Measurements from ENCODE around the gene ARHGAP36. TPM values are rescaled to one million over a fixed set of nuclear protein-coding genes. Genes with fewer than 3 reads are reported as not detected.

ARHGAP36 gene
- total and polyA plus RNA-seq, 2 of the 8 experiments (the other 6 are each of a cell fraction or from before 2014, with no cell fraction given), result 0.32 to 0.38 TPM

GRCh38 chrX:131083510-131084142 is 25.5 kb downstream of the ARHGAP36 start (continued):
- peak; percentile 36 for TF ChIP-seq KDM4A (IDR thresholded peaks at IDR 0.05; ENCODE audit: low read depth, low read length, severe bottlenecking)
- no peak for TF ChIP-seq BACH1 (IDR thresholded peaks at IDR 0.05; ENCODE audit: low read length)
- TF ChIP-seq CBX8 (IDR thresholded peaks at IDR 0.05; ENCODE audit: borderline replicate concordance, low read depth, low read length), result no peak
- TF ChIP-seq SIN3A (conservative IDR thresholded peaks at IDR 0.05 in 1 of 2, IDR thresholded peaks at IDR 0.05 in 1 of 2; ENCODE audit: low read depth in 1 of 2, low read length in 2 of 2), result no peak
- peak; percentile 18; the same call in 1 of the 2 replicates for TF ChIP-seq SUZ12 (IDR thresholded peaks at IDR 0.05; ENCODE audit: low read length)
- TF ChIP-seq, protein P1, sequence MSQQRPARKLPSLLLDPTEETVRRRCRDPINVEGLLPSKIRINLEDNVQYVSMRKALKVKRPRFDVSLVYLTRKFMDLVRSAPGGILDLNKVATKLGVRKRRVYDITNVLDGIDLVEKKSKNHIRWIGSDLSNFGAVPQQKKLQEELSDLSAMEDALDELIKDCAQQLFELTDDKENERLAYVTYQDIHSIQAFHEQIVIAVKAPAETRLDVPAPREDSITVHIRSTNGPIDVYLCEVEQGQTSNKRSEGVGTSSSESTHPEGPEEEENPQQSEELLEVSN (IDR thresholded peaks at IDR 0.05), result peak; percentile 87
- no peak for TF ChIP-seq CHD1 (IDR thresholded peaks at IDR 0.05; ENCODE audit: low read depth, low read length)
- TF ChIP-seq, protein P2, sequence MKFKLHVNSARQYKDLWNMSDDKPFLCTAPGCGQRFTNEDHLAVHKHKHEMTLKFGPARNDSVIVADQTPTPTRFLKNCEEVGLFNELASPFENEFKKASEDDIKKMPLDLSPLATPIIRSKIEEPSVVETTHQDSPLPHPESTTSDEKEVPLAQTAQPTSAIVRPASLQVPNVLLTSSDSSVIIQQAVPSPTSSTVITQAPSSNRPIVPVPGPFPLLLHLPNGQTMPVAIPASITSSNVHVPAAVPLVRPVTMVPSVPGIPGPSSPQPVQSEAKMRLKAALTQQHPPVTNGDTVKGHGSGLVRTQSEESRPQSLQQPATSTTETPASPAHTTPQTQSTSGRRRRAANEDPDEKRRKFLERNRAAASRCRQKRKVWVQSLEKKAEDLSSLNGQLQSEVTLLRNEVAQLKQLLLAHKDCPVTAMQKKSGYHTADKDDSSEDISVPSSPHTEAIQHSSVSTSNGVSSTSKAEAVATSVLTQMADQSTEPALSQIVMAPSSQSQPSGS (IDR thresholded peaks at IDR 0.05; ENCODE audit: low read length), result no peak
- TF ChIP-seq, protein P3, sequence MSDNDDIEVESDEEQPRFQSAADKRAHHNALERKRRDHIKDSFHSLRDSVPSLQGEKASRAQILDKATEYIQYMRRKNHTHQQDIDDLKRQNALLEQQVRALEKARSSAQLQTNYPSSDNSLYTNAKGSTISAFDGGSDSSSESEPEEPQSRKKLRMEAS (IDR thresholded peaks at IDR 0.05), result peak; percentile 79
- no peak for TF ChIP-seq SP4 (IDR thresholded peaks at IDR 0.05; ENCODE audit: low read length)
- no peak for TF ChIP-seq NRF1 (IDR thresholded peaks at IDR 0.05; ENCODE audit: low read depth, low read length)
- peak; percentile 75 for TF ChIP-seq TEAD4 (IDR thresholded peaks at IDR 0.05; ENCODE audit: low read depth, low read length)
- no peak for TF ChIP-seq SAP30 (IDR thresholded peaks at IDR 0.05; ENCODE audit: insufficient read depth, insufficient replicate concordance, low read length)
- TF ChIP-seq POLR2AphosphoS5 (IDR thresholded peaks at IDR 0.05; ENCODE audit: low read depth, low read length), result no peak
- no peak for TF ChIP-seq TAF7 (optimal IDR thresholded peaks at IDR 0.05; ENCODE audit: borderline replicate concordance, low read depth, low read length)
- no peak for TF ChIP-seq RFX5 (IDR thresholded peaks at IDR 0.05; ENCODE audit: borderline replicate concordance, low read depth, low read length)
- TF ChIP-seq POU5F1 (IDR thresholded peaks at IDR 0.05; ENCODE audit: low read depth, low read length), result no peak
- no peak for TF ChIP-seq RXRA (IDR thresholded peaks at IDR 0.05; ENCODE audit: insufficient read depth, low read depth, low read length)
- TF ChIP-seq TCF12 (IDR thresholded peaks at IDR 0.05; ENCODE audit: low read depth, low read length), result no peak
- no peak for TF ChIP-seq PHF8 (conservative IDR thresholded peaks at IDR 0.05; ENCODE audit: low read depth, low read length)
- peak; percentile 50 for TF ChIP-seq EZH2 (IDR thresholded peaks at IDR 0.05; ENCODE audit: low read depth, low read length, severe bottlenecking)
- TF ChIP-seq SIRT6 (IDR thresholded peaks at IDR 0.05; ENCODE audit: low read length), result no peak
- TF ChIP-seq KDM5A (IDR thresholded peaks at IDR 0.05; ENCODE audit: low read length), result no peak
